DND-41 (cell line): ENCODE data around the gene TYR.
"Not testable (repeated sequence)": the region's sequence is repeated elsewhere in the genome, so short reads cannot be mapped to it uniquely, and the experiment has no call there.

Experiments
- CTCF ChIP-seq: IDR thresholded peaks from 2 replicates; pipeline ENCODE4 v1.5.1; 2012; ENCODE audit warnings: borderline replicate concordance, low read length, moderate library complexity, mild to moderate bottlenecking; ENCODE audit not compliant: poor library complexity, severe bottlenecking; ENCODE audit errors: extremely low read depth
- EZH2 ChIP-seq: IDR thresholded peaks from 3 replicates; pipeline ENCODE4 v1.6.1; 2012; ENCODE audit warnings: borderline replicate concordance, low read depth, mild to moderate bottlenecking, moderate library complexity, low read length, inconsistent platforms; ENCODE audit not compliant: severe bottlenecking

- TF ChIP-seq CTCF: peak; percentile 19
- TF ChIP-seq EZH2: not testable (repeated sequence)
These were observed 156.0 kb downstream of the TYR start for GRCh38 chr11:89333704-89334103.
